Measurements from ENCODE around the gene IL17A. TPM values are rescaled to one million over a fixed set of nuclear protein-coding genes. Genes with fewer than 3 reads are reported as not detected.

The IL17A gene
- total and polyA plus RNA-seq, 10 donors, result not detected

GRCh38 chr6:52144196-52145076 is 41.7 kb upstream of the IL17A start:
- intact Hi-C loops (cut with DNase I; ENCODE audit: low total_unique reads), result no loop called here
- no peaks in the 10 kb centered on the region for H3K4me1 ChIP-seq
- no peaks in the 10 kb centered on the region for H3K36me3 ChIP-seq
- no peaks in the 10 kb centered on the region for H3K9me3 ChIP-seq
- TF ChIP-seq CTCF (IDR thresholded peaks at IDR 0.05 in 8 of 11, conservative IDR thresholded peaks at IDR 0.05 in 3 of 11), result no peak
- WGBS, 5 donors, result 81 to 84% (median 83%) methylated on average over 14 of the region's 14 CpGs
- DNase-seq, result no peak
- no peak overlapping the region for H3K27ac ChIP-seq
- no peak overlapping the region for H3K4me3 ChIP-seq
- H3K27me3 ChIP-seq (replicated peaks in 1 of 7), result peaks cover 0 to 35% (median 0%) of the 10 kb centered on the region in 7 donors

GRCh38 chr6:52146851-52147445 is 39.2 kb upstream of the IL17A start:
- no peak for DNase-seq

GRCh38 chr6:52149076-52149475 is 37.1 kb upstream of the IL17A start:
- no peak for DNase-seq
- H3K4me3 ChIP-seq, result no peak overlapping the region

More at GRCh38 chr6:52146851-52147445, 39.2 kb upstream of the IL17A start:
- TF ChIP-seq POLR2AphosphoS5 (IDR thresholded peaks at IDR 0.05) (no peak), POLR2A (IDR thresholded peaks at IDR 0.05) (no peak), CTCF (IDR thresholded peaks at IDR 0.05 in 8 of 11, conservative IDR thresholded peaks at IDR 0.05 in 3 of 11) (no peak)
- 77 to 90% (median 85%) methylated on average over 3 of the region's 3 CpGs for WGBS, 5 donors
- intact Hi-C loops (cut with DNase I; ENCODE audit: low total_unique reads), result no loop called here
- Histone ChIP-seq H3K4me3 (no peak overlapping the region), H3K27me3 (replicated peaks in 1 of 7) (peaks cover 0 to 35% (median 0%) of the 10 kb centered on the region in 7 donors), H3K27ac (no peak overlapping the region), H3K4me1 (no peaks in the 10 kb centered on the region), H3K36me3 (no peaks in the 10 kb centered on the region), H3K9me3 (no peaks in the 10 kb centered on the region)

More at GRCh38 chr6:52149076-52149475, 37.1 kb upstream of the IL17A start:
- Histone ChIP-seq H3K9me3 (no peaks in the 10 kb centered on the region), H3K27me3 (replicated peaks in 1 of 7) (peaks cover 0 to 32% (median 0%) of the 10 kb centered on the region in 7 donors), H3K4me1 (no peaks in the 10 kb centered on the region), H3K36me3 (no peaks in the 10 kb centered on the region), H3K27ac (no peak overlapping the region)
- TF ChIP-seq POLR2AphosphoS5 (IDR thresholded peaks at IDR 0.05) (no peak), POLR2A (IDR thresholded peaks at IDR 0.05) (no peak), CTCF (IDR thresholded peaks at IDR 0.05 in 8 of 11, conservative IDR thresholded peaks at IDR 0.05 in 3 of 11) (no peak)
- intact Hi-C loops (cut with DNase I; ENCODE audit: low total_unique reads), result no loop called here

All from spleen (tissue), 11 donors.